ENCODE data around the gene PRRC2B. TPM values are rescaled to one million over a fixed set of nuclear protein-coding genes. Genes with fewer than 3 reads are reported as not detected.

PRRC2B gene
- total and polyA plus RNA-seq, 11 donors = 59.9 to 193 (median 118) TPM

GRCh38 chr9:131404987-131405386 lies 11.1 kb downstream of the PRRC2B start:
- H3K4me1 ChIP-seq = peaks cover 38 to 100% (median 97%) of the 10 kb centered on the region in 12 donors
- H3K27me3 ChIP-seq = no peaks in the 10 kb centered on the region
- no peaks in the 10 kb centered on the region for H3K36me3 ChIP-seq
- TF ChIP-seq, protein P1, sequence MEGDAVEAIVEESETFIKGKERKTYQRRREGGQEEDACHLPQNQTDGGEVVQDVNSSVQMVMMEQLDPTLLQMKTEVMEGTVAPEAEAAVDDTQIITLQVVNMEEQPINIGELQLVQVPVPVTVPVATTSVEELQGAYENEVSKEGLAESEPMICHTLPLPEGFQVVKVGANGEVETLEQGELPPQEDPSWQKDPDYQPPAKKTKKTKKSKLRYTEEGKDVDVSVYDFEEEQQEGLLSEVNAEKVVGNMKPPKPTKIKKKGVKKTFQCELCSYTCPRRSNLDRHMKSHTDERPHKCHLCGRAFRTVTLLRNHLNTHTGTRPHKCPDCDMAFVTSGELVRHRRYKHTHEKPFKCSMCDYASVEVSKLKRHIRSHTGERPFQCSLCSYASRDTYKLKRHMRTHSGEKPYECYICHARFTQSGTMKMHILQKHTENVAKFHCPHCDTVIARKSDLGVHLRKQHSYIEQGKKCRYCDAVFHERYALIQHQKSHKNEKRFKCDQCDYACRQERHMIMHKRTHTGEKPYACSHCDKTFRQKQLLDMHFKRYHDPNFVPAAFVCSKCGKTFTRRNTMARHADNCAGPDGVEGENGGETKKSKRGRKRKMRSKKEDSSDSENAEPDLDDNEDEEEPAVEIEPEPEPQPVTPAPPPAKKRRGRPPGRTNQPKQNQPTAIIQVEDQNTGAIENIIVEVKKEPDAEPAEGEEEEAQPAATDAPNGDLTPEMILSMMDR (IDR thresholded peaks at IDR 0.05) = no peak
- ATAC-seq = no peak
- no peaks in the 10 kb centered on the region for H3K9me3 ChIP-seq
- 54 to 61% (median 56%) methylated on average over 7 of the region's 7 CpGs for WGBS, 4 donors
- no peak for DNase-seq
- intact Hi-C loops (cut with DNase I) = loop anchor here in 1 of 10 donors (5.0 to 10.0 kb wide), 2 partner anchors 33 to 70 kb away; no protein-coding TSS in a partner anchor
- peak overlapping the region in 11 of 12 donors; percentile 41 to 89 (median 80) for H3K27ac ChIP-seq
- peak overlapping the region in 4 of 12 donors; percentile 0 to 23 (median 14) for H3K4me3 ChIP-seq

- WGBS, 4 donors = 31 to 58% (median 40%) methylated on average over 3 to 6 of the region's 6 CpGs
- no peak for TF ChIP-seq POLR2A (IDR thresholded peaks at IDR 0.05)
- TF ChIP-seq, protein P1 (IDR thresholded peaks at IDR 0.05) = no peak
- no peaks in the 10 kb centered on the region for H3K36me3 ChIP-seq
- peaks cover 38 to 100% (median 98%) of the 10 kb centered on the region in 12 donors for H3K4me1 ChIP-seq
- H3K4me3 ChIP-seq = peak overlapping the region in 5 of 12 donors; percentile 0 to 40 (median 18)
- no peaks in the 10 kb centered on the region for H3K27me3 ChIP-seq
- intact Hi-C loops (cut with DNase I) = loop anchor here in 1 of 10 donors (5.0 to 10.0 kb wide), 2 partner anchors 33 to 69 kb away; no protein-coding TSS in a partner anchor
- peak; percentile 54 to 73 (median 64) for ATAC-seq
- peak in 4 of 5 donors; percentile 60 to 81 (median 71) for DNase-seq
- no peaks in the 10 kb centered on the region for H3K9me3 ChIP-seq
- H3K27ac ChIP-seq = peak overlapping the region in 11 of 12 donors; percentile 41 to 89 (median 80)
These were observed 11.5 kb downstream of the PRRC2B start for GRCh38 chr9:131405428-131405827.

- 23 to 39% (median 32%) methylated on average over 9 of the region's 9 CpGs for WGBS, 4 donors
- peaks cover 38 to 100% (median 99%) of the 10 kb centered on the region in 12 donors for H3K4me1 ChIP-seq
- peak in 1 of 5 donors; percentile 60 for DNase-seq
- no peaks in the 10 kb centered on the region for H3K27me3 ChIP-seq
- H3K36me3 ChIP-seq = no peaks in the 10 kb centered on the region
- H3K27ac ChIP-seq = peak overlapping the region in 11 of 12 donors; percentile 41 to 89 (median 80)
- no peak for TF ChIP-seq POLR2A (IDR thresholded peaks at IDR 0.05)
- TF ChIP-seq, protein P1 (IDR thresholded peaks at IDR 0.05) = no peak
- H3K4me3 ChIP-seq = peak overlapping the region in 9 of 12 donors; percentile 0 to 40 (median 11)
- ATAC-seq = peak in 3 of 4 donors; percentile 7 to 38 (median 11)
- intact Hi-C loops (cut with DNase I) = loop anchor here in 1 of 10 donors (5.0 to 10.0 kb wide), 2 partner anchors 34 to 69 kb away; no protein-coding TSS in a partner anchor
- no peaks in the 10 kb centered on the region for H3K9me3 ChIP-seq
These were observed 12.1 kb downstream of the PRRC2B start for GRCh38 chr9:131405858-131406537.
